Gastrocnemius medialis (tissue), 4 donors: Measurements from ENCODE around the gene MBD5. TPM values are rescaled to one million over a fixed set of nuclear protein-coding genes. Genes with fewer than 3 reads are reported as not detected.
A peak's percentile ranks its signal among the peaks of the same experiment; 100 is the strongest.

ENCODE experiments used
- ATAC-seq, 2 donors: fragments of 150-250 bp; one replicate each; pipeline ENCODE4 v1.9.1; 2016
- DNase-seq, 2 donors: peaks; one replicate each; pipeline ENCODE4 v3.0.0-alpha.2; 2019
- H3K27ac ChIP-seq, 4 donors: fragments of 200-600 bp; sonication (generic); 1 replicate in 1 of 4; 2 replicates in 3 of 4; pipeline ENCODE4 v1.5.1; 2016 to 2018; ENCODE audit warnings: mild to moderate bottlenecking in 2 of 4, moderate library complexity in 1 of 4
- H3K27me3 ChIP-seq, 3 donors: fragments of 200-600 bp; sonication (generic) in 2 of 3; 1 replicate in 1 of 3; 2 replicates in 2 of 3; pipeline versions ENCODE4 v1.5.1 to v1.6.0; 2016 to 2019; ENCODE audit warnings: mild to moderate bottlenecking in 1 of 3, moderate library complexity in 1 of 3
- H3K36me3 ChIP-seq, 2 donors: fragments of 200-600 bp; sonication (generic) in 1 of 2; one replicate each; pipeline ENCODE4 v1.5.1; 2017 to 2018
- H3K4me1 ChIP-seq, 2 donors: fragments of 200-600 bp; sonication (generic) in 1 of 2; one replicate each; pipeline ENCODE4 v1.5.1; 2016 to 2017; ENCODE audit warnings: mild to moderate bottlenecking in 2 of 2
- H3K4me3 ChIP-seq, 4 donors: fragments of 200-600 bp; sonication (generic) in 3 of 4; 1 replicate in 1 of 4; 2 replicates in 3 of 4; pipeline ENCODE4 v1.5.1; 2016 to 2019; ENCODE audit warnings: mild to moderate bottlenecking in 2 of 4
- H3K9me3 ChIP-seq, 3 donors: fragments of 200-600 bp; sonication (generic) in 2 of 3; 1 replicate in 1 of 3; 2 replicates in 2 of 3; pipeline ENCODE4 v1.5.1; 2016 to 2019
- CTCF ChIP-seq, 5 experiments: fragments of 450-650 bp in 3 of 5; fragments of 200-600 bp in 2 of 5; sonication (generic) in 2 of 5; IDR thresholded peaks in 4 of 5; conservative IDR thresholded peaks in 1 of 5; 1 replicate in 4 of 5; 2 replicates in 1 of 5; pipeline ENCODE4 v1.5.1; 2016 to 2019; ENCODE audit warnings: antibody characterized with exemption in 5 of 5, mild to moderate bottlenecking in 3 of 5, moderate library complexity in 3 of 5
- POLR2A ChIP-seq, 2 donors: fragments of 450-650 bp; IDR thresholded peaks; one replicate each; pipeline ENCODE4 v1.6.1; 2017; ENCODE audit warnings: antibody characterized with exemption in 2 of 2, mild to moderate bottlenecking in 2 of 2, moderate library complexity in 2 of 2
- in situ Hi-C, 4 donors: fragments of 200-750 bp; cut with MboI; loops; one replicate each; pipeline versions ENCODE4 v1.15.0 to v1.8.0; 2017; ENCODE audit warnings: low sequenced_read_pairs in 4 of 4
- intact Hi-C: fragments of 100-400 bp; cut with DNase I; formaldehyde crosslinking; loops from one replicate; pipeline ENCODE4 v1.15.1; 2023; ENCODE audit warnings: low total_unique reads
- total RNA-seq, 4 donors: library from RNA; depleted of rRNA; stranded (reverse); fragments of >200 nt; gene quantifications; one replicate each; pipeline versions ENCODE4 v1.1.0 to v1.2.3, GENCODE V29; 2016

Gene MBD5
- total RNA-seq, 4 donors from 2014 or later, result 15.2 to 27.2 (median 15.5) TPM

GRCh38 chr2:148560496-148560895 is 539.6 kb downstream of the MBD5 start:
- ATAC-seq (no peak), DNase-seq (no peak)
- intact Hi-C loops (no loop called here), in situ Hi-C loops (no loop called here)
- no peaks in the 10 kb centered on the region for H3K27me3 ChIP-seq
- no peak overlapping the region for H3K27ac ChIP-seq
- no peaks in the 10 kb centered on the region for H3K4me1 ChIP-seq
- H3K36me3 ChIP-seq, result no peaks in the 10 kb centered on the region
- no peak overlapping the region for H3K4me3 ChIP-seq
- no peak for TF ChIP-seq CTCF (IDR thresholded peaks at IDR 0.05 in 4 of 5, conservative IDR thresholded peaks at IDR 0.05 in 1 of 5)
- TF ChIP-seq POLR2A (IDR thresholded peaks at IDR 0.05), result no peak
- no peaks in the 10 kb centered on the region for H3K9me3 ChIP-seq

- TF ChIP-seq CTCF (IDR thresholded peaks at IDR 0.05 in 4 of 5, conservative IDR thresholded peaks at IDR 0.05 in 1 of 5) (no peak), POLR2A (IDR thresholded peaks at IDR 0.05) (no peak)
- Histone ChIP-seq H3K4me1 (no peaks in the 10 kb centered on the region), H3K36me3 (no peaks in the 10 kb centered on the region), H3K4me3 (no peak overlapping the region), H3K9me3 (no peaks in the 10 kb centered on the region), H3K27me3 (no peaks in the 10 kb centered on the region), H3K27ac (no peak overlapping the region)
- intact Hi-C loops (no loop called here), in situ Hi-C loops (no loop called here)
- DNase-seq (no peak), ATAC-seq (no peak)
Observed at GRCh38 chr2:148561389-148561788, 540.5 kb downstream of the MBD5 start.

GRCh38 chr2:148565272-148565894 is 544.5 kb downstream of the MBD5 start:
- ATAC-seq, result no peak

More at GRCh38 chr2:148565272-148565894, 544.5 kb downstream of the MBD5 start:
- no peaks in the 10 kb centered on the region for H3K36me3 ChIP-seq
- no peak overlapping the region for H3K4me3 ChIP-seq
- in situ Hi-C loops, result no loop called here
- H3K9me3 ChIP-seq, result no peaks in the 10 kb centered on the region
- no peak overlapping the region for H3K27ac ChIP-seq
- intact Hi-C loops, result no loop called here
- no peaks in the 10 kb centered on the region for H3K27me3 ChIP-seq
- no peak for DNase-seq
- TF ChIP-seq CTCF (IDR thresholded peaks at IDR 0.05 in 4 of 5, conservative IDR thresholded peaks at IDR 0.05 in 1 of 5) (peak in 3 of 5 experiments; percentile 13 to 38 (median 15)), POLR2A (IDR thresholded peaks at IDR 0.05) (no peak)
- H3K4me1 ChIP-seq, result no peaks in the 10 kb centered on the region

Other genes starting within 250 kb of the MBD5 start
- gene ACVR2A, start 176.1 kb upstream of the MBD5 start, total RNA-seq, result 10 to 100 TPM in 1 of 4 donors, 1 to 10 TPM in 3; 6.6 to 10.6 (median 7.5) TPM
- gene ORC4, start 354 bp upstream of the MBD5 start, total RNA-seq, result 10 to 100 TPM; 34.8 to 51.8 (median 43.1) TPM